ENCODE measurements around the gene NPR1.

Gene NPR1

DNA sequence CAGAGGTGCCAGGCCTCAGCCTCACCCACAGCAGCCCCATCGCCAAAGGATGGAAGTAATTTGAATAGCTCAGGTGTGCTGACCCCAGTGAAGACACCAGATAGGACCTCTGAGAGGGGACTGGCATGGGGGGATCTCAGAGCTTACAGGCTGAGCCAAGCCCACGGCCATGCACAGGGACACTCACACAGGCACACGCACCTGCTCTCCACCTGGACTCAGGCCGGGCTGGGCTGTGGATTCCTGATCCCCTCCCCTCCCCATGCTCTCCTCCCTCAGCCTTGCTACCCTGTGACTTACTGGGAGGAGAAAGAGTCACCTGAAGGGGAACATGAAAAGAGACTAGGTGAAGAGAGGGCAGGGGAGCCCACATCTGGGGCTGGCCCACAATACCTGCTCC, 15.0 kb downstream of the NPR1 start:
- FAIRE-seq (no peak), DNase-seq (ENCODE audit: insufficient read length, low spot score) (no peak)
- TF ChIP-seq, protein P1, sequence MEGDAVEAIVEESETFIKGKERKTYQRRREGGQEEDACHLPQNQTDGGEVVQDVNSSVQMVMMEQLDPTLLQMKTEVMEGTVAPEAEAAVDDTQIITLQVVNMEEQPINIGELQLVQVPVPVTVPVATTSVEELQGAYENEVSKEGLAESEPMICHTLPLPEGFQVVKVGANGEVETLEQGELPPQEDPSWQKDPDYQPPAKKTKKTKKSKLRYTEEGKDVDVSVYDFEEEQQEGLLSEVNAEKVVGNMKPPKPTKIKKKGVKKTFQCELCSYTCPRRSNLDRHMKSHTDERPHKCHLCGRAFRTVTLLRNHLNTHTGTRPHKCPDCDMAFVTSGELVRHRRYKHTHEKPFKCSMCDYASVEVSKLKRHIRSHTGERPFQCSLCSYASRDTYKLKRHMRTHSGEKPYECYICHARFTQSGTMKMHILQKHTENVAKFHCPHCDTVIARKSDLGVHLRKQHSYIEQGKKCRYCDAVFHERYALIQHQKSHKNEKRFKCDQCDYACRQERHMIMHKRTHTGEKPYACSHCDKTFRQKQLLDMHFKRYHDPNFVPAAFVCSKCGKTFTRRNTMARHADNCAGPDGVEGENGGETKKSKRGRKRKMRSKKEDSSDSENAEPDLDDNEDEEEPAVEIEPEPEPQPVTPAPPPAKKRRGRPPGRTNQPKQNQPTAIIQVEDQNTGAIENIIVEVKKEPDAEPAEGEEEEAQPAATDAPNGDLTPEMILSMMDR (IDR thresholded peaks at IDR 0.05; ENCODE audit: insufficient read depth, missing control alignments): no peak

DNA sequence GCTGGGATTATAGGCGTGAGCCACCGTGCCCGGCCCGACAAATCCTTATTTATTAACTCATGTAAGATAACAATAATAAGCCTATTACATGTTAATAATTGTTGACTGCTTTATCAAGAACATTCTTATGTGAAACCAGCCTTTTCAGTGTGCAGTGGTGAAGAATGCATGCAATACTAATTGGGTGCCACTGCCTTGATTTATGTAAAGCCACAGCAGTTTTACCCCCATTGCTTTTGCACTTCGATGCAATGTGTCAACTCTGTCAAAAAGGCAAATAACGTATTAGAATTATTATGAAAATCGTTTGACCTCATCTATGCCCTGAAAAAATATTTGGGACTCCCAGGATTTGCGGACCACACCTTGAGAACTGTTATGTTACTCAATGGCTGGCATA, 18.3 kb downstream of the NPR1 start:
- DNase-seq (ENCODE audit: insufficient read length, low spot score) (no peak), FAIRE-seq (no peak)
- TF ChIP-seq, protein P1 (IDR thresholded peaks at IDR 0.05; ENCODE audit: insufficient read depth, missing control alignments): no peak

DNA sequence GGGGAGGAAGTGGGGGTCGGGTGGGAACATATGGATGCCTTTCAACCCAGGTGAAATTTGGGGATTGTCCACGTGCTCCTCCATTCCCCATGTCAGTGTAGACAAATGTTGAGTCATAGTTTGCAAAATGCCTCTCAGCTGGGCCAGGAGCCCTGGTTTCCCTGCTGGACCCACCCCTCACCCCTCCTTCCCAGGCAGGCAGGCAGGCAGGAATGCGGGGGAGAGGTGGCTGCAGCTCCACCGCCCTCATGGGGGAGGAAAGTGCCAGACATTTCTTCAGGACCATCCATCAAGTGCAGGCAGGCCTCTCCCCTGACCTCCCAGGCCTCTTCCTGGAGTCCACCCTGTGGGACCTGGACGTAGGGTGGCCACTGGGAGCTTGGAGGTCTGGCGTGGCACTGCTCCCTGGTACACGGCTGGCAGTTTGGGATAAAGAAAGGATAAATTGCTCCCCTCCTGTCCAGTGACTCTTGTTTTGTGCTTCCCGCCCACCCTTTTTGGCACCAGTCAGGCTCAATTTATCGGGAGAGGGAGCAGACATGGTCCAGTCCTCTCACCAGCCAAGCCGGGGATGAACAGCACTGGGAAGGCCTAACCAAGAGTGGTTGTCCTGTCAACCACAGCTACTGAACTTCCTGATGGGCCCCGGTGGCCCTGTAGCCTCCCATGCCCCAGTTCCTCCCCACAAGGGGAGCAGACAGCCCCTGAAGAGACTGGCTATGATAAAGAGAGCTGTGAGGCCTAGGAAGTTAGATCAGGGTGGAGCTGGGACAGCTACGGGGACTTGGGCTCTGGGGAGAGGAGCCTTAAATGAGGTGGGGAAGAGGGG, 18.9 kb downstream of the NPR1 start:
- DNase-seq (ENCODE audit: insufficient read length, low spot score) (no peak), FAIRE-seq (no peak)
- TF ChIP-seq, protein P1 (IDR thresholded peaks at IDR 0.05; ENCODE audit: insufficient read depth, missing control alignments): no peak

DNA sequence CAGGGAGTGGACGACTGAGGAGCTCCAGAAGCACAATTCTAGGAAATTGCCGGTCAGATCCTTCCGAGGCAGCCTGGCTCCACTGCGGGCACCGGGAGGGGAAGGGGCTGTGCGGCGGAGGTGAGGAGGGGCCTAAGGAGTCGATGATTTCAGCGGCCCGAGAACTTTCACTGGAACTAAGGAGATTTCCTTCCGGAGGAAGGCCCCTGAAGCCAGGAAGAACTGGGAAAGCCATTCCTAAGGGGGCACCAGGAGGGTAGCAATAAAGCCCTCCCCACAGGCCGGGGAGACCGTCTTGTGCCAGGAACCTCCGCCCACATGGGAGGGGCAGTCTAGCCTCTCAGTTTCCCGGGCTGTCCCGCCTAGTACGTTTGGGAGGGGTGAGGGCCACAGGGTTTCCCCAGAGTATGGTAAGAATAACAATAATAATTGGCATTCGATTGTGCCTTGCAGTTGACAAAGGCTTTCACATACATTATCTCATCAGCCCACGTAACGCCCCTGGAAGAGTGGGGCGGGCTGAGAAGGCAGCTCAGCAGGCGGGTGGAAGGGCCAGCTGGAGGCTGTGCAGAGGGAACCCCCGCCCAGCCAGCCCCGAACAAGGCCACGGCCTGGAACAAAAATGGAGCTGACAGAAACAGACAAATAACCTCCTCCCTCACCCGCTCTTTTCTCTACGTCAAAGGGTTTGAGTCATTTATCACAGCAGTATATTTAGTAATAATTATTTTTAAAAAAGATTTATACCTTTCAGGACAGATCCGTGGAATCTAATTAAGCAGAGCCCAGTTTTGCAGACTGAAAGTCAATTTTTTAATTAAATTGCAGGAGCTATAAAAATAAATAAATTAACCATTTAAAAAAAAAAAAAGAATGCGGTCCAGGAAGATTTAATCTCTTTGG, 19.8 kb downstream of the NPR1 start:
- no peak for DNase-seq (ENCODE audit: insufficient read length, low spot score)
- no peak for FAIRE-seq
- TF ChIP-seq, protein P1 (IDR thresholded peaks at IDR 0.05; ENCODE audit: insufficient read depth, missing control alignments): no peak

DNA sequence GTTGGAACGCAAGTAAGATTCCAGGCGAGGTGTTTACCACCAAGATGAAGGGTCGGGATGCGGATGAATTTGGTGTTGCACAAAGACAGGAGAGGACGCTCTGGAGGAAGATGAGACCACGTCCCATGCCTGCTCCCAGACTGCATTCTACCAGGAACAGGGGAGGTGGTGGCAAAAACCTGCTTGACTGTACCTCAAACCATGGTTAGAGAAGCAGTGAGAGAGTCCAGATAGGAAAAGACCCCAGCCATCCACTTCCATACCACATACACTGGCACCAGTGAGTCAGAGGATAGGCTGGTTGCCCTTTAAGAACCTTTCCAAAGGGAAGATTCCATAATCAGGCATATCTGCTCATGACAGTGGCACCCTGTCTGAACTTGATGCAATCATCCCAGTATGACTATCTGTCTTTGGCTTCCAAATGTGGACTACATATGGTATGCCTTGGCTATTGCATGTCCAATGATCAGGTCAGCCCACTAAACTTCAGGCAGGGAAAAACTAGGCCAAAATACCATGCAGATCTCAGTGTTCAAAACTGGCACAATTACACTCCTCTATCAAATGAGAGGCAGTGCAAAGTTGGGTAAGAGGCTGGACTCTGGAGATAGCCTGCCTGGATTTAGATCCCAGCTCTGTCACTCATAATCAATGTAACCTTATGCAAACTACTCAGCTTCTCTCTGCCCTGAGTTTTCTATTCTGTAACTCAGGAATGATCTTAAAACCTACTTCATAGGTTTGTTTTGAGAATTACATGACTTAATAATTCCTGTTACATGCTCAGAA, 20.6 kb downstream of the NPR1 start:
- no peak for DNase-seq (ENCODE audit: insufficient read length, low spot score)
- TF ChIP-seq, protein P1 (IDR thresholded peaks at IDR 0.05; ENCODE audit: insufficient read depth, missing control alignments): no peak
- no peak for FAIRE-seq

DNA sequence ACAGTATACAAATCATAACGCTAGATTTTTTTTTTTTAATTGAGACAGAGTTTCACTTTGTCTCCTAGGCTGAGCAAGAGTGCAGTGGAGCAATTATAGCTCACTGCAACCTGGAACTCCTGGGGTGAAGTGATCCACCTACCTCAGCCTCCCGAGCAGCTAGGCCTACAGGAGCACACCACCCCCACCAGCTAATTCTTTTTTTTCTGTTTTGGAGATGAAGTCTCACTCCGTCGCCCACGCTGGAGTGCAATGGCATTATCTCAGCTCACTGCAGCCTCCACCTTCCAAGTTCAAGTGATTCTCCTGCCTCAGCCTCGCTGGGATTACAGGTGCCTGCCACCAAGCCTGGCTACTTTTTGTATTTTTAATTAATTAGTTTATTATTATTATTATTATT, 21.3 kb downstream of the NPR1 start:
- FAIRE-seq (no peak), DNase-seq (ENCODE audit: insufficient read length, low spot score) (no peak)
- TF ChIP-seq, protein P1 (IDR thresholded peaks at IDR 0.05; ENCODE audit: insufficient read depth, missing control alignments): no peak
